Keratinocyte (primary cell): ENCODE results near the gene STARD4.

Experiments
- CTCF ChIP-seq, 3 experiments: IDR thresholded peaks in 1 of 3; conservative IDR thresholded peaks in 1 of 3; optimal IDR thresholded peaks in 1 of 3; 2 replicates in 2 of 3; 3 replicates in 1 of 3; pipeline versions ENCODE3 to v1.5.1; 2011; ENCODE audit warnings: low read length in 3 of 3, mild to moderate bottlenecking in 3 of 3, moderate library complexity in 2 of 3, control low read depth in 1 of 3, inconsistent platforms in 1 of 3; ENCODE audit not compliant: insufficient read depth in 2 of 3; ENCODE audit errors: extremely low read depth in 1 of 3
- EZH2 ChIP-seq: IDR thresholded peaks from one replicate; pipeline ENCODE4 v1.6.1; 2012; ENCODE audit warnings: inconsistent platforms, mild to moderate bottlenecking, low read length, moderate library complexity

GRCh38 chr5:111553868-111554267 lies 41.5 kb upstream of the STARD4 start:
- TF ChIP-seq CTCF (optimal IDR thresholded peaks at IDR 0.05 in 1 of 3, IDR thresholded peaks at IDR 0.05 in 1 of 3, conservative IDR thresholded peaks at IDR 0.05 in 1 of 3; ENCODE audit: extremely low read depth in 1 of 3, insufficient read depth in 2 of 3, low read length in 3 of 3) (no peak), EZH2 (no peak)
